ENCODE data around the gene HOXD10.

- TF ChIP-seq GATA3 (IDR thresholded peaks at IDR 0.05; ENCODE audit: low read depth, low read length) (no peak), GATA2 (IDR thresholded peaks at IDR 0.05; ENCODE audit: low read depth, low read length) (no peak)
These were observed 23.3 kb upstream of the HOXD10 start for GRCh38 chr2:176093145-176093897.

Data from SH-SY5Y (cell line).